Activated T-cell treated with anti-CD3 and anti-CD28 coated beads, Interleukin-2, amount 50 U/mL, for 72 hours (primary cell): ENCODE measurements around the gene LARP1B. TPM values are rescaled to one million over a fixed set of nuclear protein-coding genes. Genes with fewer than 3 reads are reported as not detected.
"Not testable (repeated sequence)": the region's sequence is repeated elsewhere in the genome, so short reads cannot be mapped to it uniquely, and the experiment has no call there.

ENCODE experiments used
- ATAC-seq, 2 donors: fragments of 150-1000 bp; cut with Tn5 transposase; replicated peaks in 1 of 2; 2 replicates each; pipeline ENCODE4 v1.10.0; 2021; ENCODE audit warnings: moderate library complexity in 2 of 2, mild to moderate bottlenecking in 1 of 2
- DNase-seq, 2 donors: peaks; one replicate each; pipeline ENCODE4 v3.0.0; 2021 to 2022; ENCODE audit warnings: mixed read lengths in 1 of 2
- H3K27ac Mint-ChIP-seq: one replicate; pipeline ENCODE4 v1.8.0; 2022; ENCODE audit warnings: mild to moderate bottlenecking, moderate library complexity, mixed read lengths
- H3K27me3 Mint-ChIP-seq: one replicate; pipeline ENCODE4 v1.8.0; 2022; ENCODE audit warnings: low read depth, mixed read lengths
- H3K36me3 Mint-ChIP-seq, 2 donors: one replicate each; pipeline ENCODE4 v1.8.0; 2022; ENCODE audit warnings: mixed read lengths in 2 of 2, mild to moderate bottlenecking in 1 of 2; ENCODE audit not compliant: insufficient read depth in 2 of 2
- H3K4me1 Mint-ChIP-seq: one replicate; pipeline ENCODE4 v1.8.0; 2022; ENCODE audit warnings: low read depth, mixed read lengths
- H3K4me3 Mint-ChIP-seq, 2 donors: one replicate each; pipeline ENCODE4 v1.8.0; 2022; ENCODE audit warnings: mild to moderate bottlenecking in 2 of 2, mixed read lengths in 2 of 2, moderate library complexity in 2 of 2
- H3K9me3 Mint-ChIP-seq, 2 donors: one replicate each; pipeline ENCODE4 v1.8.0; 2022; ENCODE audit warnings: mixed read lengths in 2 of 2
- total RNA-seq, 2 donors: library from RNA; stranded (reverse); gene quantifications; one replicate each; pipeline ENCODE4 v1.2.3, GENCODE V29; 2022

LARP1B gene
- total RNA-seq, 2 donors from 2014 or later: 25.0 to 26.7 TPM

GRCh38 chr4:128155231-128155855 lies 94.2 kb downstream of the LARP1B start:
- no peak for DNase-seq
- H3K27ac Mint-ChIP-seq: no peak overlapping the region
- H3K4me3 Mint-ChIP-seq: no peak overlapping the region
- H3K4me1 Mint-ChIP-seq: no peaks in the 10 kb centered on the region
- H3K27me3 Mint-ChIP-seq: no peaks in the 10 kb centered on the region
- peaks cover 2 to 4% of the 10 kb centered on the region in 2 donors for H3K9me3 Mint-ChIP-seq
- peaks cover 4 to 5% of the 10 kb centered on the region in 2 donors for H3K36me3 Mint-ChIP-seq
- ATAC-seq: no peak

GRCh38 chr4:128155874-128156456 lies 94.9 kb downstream of the LARP1B start:
- peaks cover 2 to 4% of the 10 kb centered on the region in 2 donors for H3K9me3 Mint-ChIP-seq

DNA sequence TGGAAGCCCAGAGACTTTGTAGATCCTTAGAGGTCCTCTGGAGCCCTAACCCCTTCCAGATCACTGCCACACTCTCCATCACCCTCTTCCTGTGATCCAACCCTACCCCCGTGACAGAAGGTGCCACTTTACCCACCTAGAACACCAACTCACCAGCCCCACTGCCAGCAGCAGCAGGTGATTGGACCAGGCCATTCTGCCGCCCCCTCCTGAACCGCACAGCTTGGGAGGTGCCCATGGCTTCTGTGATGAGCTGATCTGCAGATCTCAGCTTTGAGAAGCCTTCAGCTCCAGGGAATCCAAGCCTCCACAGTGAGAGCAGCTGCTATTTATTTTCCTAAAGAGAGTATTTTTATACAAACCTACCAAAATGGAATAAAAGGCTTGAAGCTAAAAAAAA lies 95.4 kb downstream of the LARP1B start:
- H3K9me3 Mint-ChIP-seq, H3K27ac Mint-ChIP-seq, H3K4me1 Mint-ChIP-seq, H3K4me3 Mint-ChIP-seq, H3K36me3 Mint-ChIP-seq, ATAC-seq, DNase-seq, H3K27me3 Mint-ChIP-seq: not testable (repeated sequence)

More at GRCh38 chr4:128155874-128156456, 94.9 kb downstream of the LARP1B start:
- Mint-ChIP-seq H3K27me3 (no peaks in the 10 kb centered on the region), H3K36me3 (peaks cover 4 to 5% of the 10 kb centered on the region in 2 donors), H3K4me1 (no peaks in the 10 kb centered on the region), H3K4me3 (no peak overlapping the region), H3K27ac (no peak overlapping the region)
- ATAC-seq (no peak), DNase-seq (no peak)

- no peak for DNase-seq
- no peak for ATAC-seq
- peaks cover 2 to 4% of the 10 kb centered on the region in 2 donors for H3K9me3 Mint-ChIP-seq
Observed at GRCh38 chr4:128158894-128159293, 97.8 kb downstream of the LARP1B start.

GRCh38 chr4:128159967-128160366 lies 98.9 kb downstream of the LARP1B start:
- H3K27ac Mint-ChIP-seq: no peak overlapping the region
- peaks cover 4 to 5% of the 10 kb centered on the region in 2 donors for H3K36me3 Mint-ChIP-seq
- no peak overlapping the region for H3K4me3 Mint-ChIP-seq
- H3K9me3 Mint-ChIP-seq: peaks cover 2 to 4% of the 10 kb centered on the region in 2 donors
- H3K27me3 Mint-ChIP-seq: no peaks in the 10 kb centered on the region
- H3K4me1 Mint-ChIP-seq: no peaks in the 10 kb centered on the region
- ATAC-seq (no peak), DNase-seq (no peak)

More at GRCh38 chr4:128158894-128159293, 97.8 kb downstream of the LARP1B start:
- Mint-ChIP-seq H3K4me1 (no peaks in the 10 kb centered on the region), H3K27ac (no peak overlapping the region), H3K36me3 (peaks cover 4 to 5% of the 10 kb centered on the region in 2 donors), H3K27me3 (no peaks in the 10 kb centered on the region), H3K4me3 (no peak overlapping the region)

DNA sequence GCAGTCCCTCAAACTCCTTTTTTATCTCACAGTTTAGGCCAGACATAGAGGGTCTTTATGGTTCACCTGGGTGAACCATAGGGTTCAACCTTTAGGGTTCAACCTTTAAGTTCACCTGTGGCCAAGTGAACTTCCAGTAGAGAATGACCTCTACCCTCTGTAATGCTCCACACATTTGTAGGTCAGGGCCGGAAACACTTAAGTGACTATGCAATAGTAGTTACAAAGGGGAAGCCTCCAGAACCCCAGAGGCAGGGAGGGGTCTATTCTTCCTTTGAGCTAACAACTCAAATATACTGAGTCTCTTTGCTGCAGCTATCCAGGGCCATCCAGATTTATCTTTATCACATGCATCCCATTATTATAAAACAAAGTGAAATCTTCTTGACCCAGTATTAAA lies 100.0 kb downstream of the LARP1B start:
- H3K36me3 Mint-ChIP-seq: peaks cover under 1 to 2% of the 10 kb centered on the region in 2 donors
- H3K27me3 Mint-ChIP-seq: no peaks in the 10 kb centered on the region
- DNase-seq (no peak), ATAC-seq (no peak)
- no peak overlapping the region for H3K27ac Mint-ChIP-seq
- H3K4me3 Mint-ChIP-seq: no peak overlapping the region
- no peaks in the 10 kb centered on the region for H3K4me1 Mint-ChIP-seq
- peaks cover 2% of the 10 kb centered on the region in 2 donors for H3K9me3 Mint-ChIP-seq

DNA sequence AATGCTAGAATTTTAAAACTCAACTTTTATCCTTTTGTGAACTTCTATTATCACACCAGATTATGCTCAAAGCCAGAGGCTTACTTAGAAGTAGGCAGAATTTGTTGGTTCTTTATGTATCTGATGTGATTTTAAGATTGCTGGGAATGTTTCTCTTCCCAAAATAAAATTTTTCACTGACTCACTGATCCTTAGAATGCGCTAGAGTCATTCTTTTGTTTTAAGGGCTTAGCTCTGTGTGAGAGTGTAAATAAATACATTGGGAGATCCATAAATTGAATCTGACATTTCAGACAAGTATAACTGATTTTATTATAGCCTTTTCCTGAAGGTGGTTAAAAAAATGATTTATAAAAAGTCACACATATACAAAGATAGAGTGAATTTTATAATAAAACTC lies 101.3 kb downstream of the LARP1B start:
- DNase-seq (no peak), ATAC-seq (no peak)
- H3K27me3 Mint-ChIP-seq: no peaks in the 10 kb centered on the region
- H3K27ac Mint-ChIP-seq: no peak overlapping the region
- no peaks in the 10 kb centered on the region for H3K36me3 Mint-ChIP-seq
- H3K9me3 Mint-ChIP-seq: no peaks in the 10 kb centered on the region
- no peaks in the 10 kb centered on the region for H3K4me1 Mint-ChIP-seq
- no peak overlapping the region for H3K4me3 Mint-ChIP-seq

GRCh38 chr4:128163177-128164117 lies 102.3 kb downstream of the LARP1B start:
- Mint-ChIP-seq H3K27me3 (no peaks in the 10 kb centered on the region), H3K36me3 (no peaks in the 10 kb centered on the region), H3K4me1 (no peaks in the 10 kb centered on the region), H3K9me3 (no peaks in the 10 kb centered on the region), H3K27ac (no peak overlapping the region), H3K4me3 (no peak overlapping the region)
- DNase-seq (no peak), ATAC-seq (no peak)

- no peak overlapping the region for H3K27ac Mint-ChIP-seq
- H3K36me3 Mint-ChIP-seq: peaks cover 0 to 1% of the 10 kb centered on the region in 2 donors
- DNase-seq: no peak
- H3K4me1 Mint-ChIP-seq: no peaks in the 10 kb centered on the region
- ATAC-seq: no peak
- no peaks in the 10 kb centered on the region for H3K9me3 Mint-ChIP-seq
- H3K4me3 Mint-ChIP-seq: no peak overlapping the region
- no peaks in the 10 kb centered on the region for H3K27me3 Mint-ChIP-seq
Observed at GRCh38 chr4:128166982-128167381, 105.9 kb downstream of the LARP1B start.

DNA sequence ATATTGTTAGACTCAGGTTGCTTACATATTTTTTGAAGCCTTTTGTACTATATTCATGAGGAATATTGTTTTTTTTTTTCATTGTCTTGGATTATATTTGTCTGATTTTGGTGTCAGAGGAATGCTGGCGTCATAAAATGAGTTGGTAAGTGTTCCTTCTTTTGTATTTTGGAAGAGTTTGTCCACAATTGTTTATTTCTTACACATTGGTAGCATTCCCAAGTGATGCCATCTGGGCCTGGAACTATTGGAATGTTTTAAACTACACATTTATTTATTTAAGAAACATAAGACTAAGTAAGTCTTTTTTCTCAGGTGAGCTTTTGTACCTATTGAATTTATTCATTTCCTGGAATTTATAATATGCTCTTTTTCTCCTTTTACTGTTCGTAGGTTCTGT lies 107.6 kb downstream of the LARP1B start:
- no peaks in the 10 kb centered on the region for H3K9me3 Mint-ChIP-seq
- DNase-seq (no peak), ATAC-seq (no peak)
- no peak overlapping the region for H3K27ac Mint-ChIP-seq
- H3K4me1 Mint-ChIP-seq: no peaks in the 10 kb centered on the region
- peaks cover 0 to 1% of the 10 kb centered on the region in 2 donors for H3K36me3 Mint-ChIP-seq
- H3K4me3 Mint-ChIP-seq: no peak overlapping the region
- H3K27me3 Mint-ChIP-seq: no peaks in the 10 kb centered on the region

DNA sequence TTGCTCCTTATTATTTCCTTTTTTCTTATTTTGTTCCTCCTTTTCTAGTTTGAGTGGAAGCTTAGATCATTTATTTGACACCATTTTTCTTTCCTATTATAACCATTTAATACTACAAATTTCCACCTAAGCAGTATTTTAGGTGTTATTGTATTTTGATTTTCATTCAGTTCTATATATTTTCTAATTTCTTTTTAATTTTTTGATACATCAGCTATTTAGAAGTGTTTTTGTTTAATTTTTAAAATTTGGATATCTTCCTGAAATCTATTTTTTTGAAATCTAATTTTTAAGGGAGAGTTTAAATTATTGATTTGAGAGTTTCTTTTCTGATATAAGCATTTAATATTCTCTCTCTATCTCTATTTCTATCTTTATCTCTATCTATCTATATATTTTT lies 108.1 kb downstream of the LARP1B start:
- peaks cover 0 to 1% of the 10 kb centered on the region in 2 donors for H3K36me3 Mint-ChIP-seq
- no peaks in the 10 kb centered on the region for H3K4me1 Mint-ChIP-seq
- no peak for ATAC-seq

DNA sequence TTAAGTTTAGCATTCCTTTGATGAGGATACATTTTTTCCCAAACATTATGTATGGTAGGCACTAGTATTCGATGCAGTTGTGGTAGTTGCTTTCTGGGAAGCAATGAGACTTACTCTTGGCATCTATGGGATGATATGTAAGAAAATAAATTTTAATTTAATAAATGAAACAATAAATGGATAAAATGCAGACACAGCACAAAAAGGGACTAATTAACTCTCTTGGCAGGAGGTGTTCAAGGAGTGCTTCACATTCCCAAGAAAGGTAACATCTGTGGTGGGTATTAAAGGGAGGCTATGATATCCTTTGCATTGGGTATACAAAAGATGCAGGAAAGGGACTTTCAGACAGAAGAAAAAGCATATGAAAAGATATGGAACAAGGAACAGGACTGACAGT lies 115.5 kb downstream of the LARP1B start:
- H3K9me3 Mint-ChIP-seq: no peaks in the 10 kb centered on the region
- no peak for ATAC-seq
- peaks cover 0 to 2% of the 10 kb centered on the region in 2 donors for H3K36me3 Mint-ChIP-seq
- no peak overlapping the region for H3K4me3 Mint-ChIP-seq
- H3K27me3 Mint-ChIP-seq: no peaks in the 10 kb centered on the region
- H3K4me1 Mint-ChIP-seq: peaks cover 13% of the 10 kb centered on the region
- no peak overlapping the region for H3K27ac Mint-ChIP-seq
- no peak for DNase-seq

More for the DNA sequence above, 108.1 kb downstream of the LARP1B start:
- no peaks in the 10 kb centered on the region for H3K9me3 Mint-ChIP-seq
- no peak overlapping the region for H3K4me3 Mint-ChIP-seq
- no peak overlapping the region for H3K27ac Mint-ChIP-seq
- DNase-seq: no peak
- H3K27me3 Mint-ChIP-seq: no peaks in the 10 kb centered on the region

DNA sequence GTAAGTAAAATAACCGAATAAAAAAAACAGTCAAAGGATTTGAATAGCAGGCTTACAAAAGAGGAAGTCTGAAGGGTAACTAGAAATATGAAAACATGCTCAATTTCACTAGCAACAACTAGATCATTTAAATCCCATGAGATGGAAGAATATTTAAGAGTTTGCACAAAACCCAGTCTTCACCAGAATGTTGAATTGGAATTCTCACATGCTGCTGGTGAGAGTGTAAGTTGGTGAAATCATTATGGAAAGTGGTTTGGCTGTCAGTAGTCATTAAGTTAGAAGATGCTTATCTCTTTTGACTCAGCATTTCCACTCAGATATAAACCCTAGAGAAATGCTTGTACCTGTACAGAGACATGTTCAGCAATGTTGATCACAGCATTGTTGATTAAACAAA lies 116.4 kb downstream of the LARP1B start:
- peak; percentile 50 to 75 for ATAC-seq
- peaks cover 0 to 2% of the 10 kb centered on the region in 2 donors for H3K36me3 Mint-ChIP-seq
- no peak for DNase-seq
- no peaks in the 10 kb centered on the region for H3K27me3 Mint-ChIP-seq
- H3K9me3 Mint-ChIP-seq: no peaks in the 10 kb centered on the region
- no peak overlapping the region for H3K4me3 Mint-ChIP-seq
- no peak overlapping the region for H3K27ac Mint-ChIP-seq
- peaks cover 13% of the 10 kb centered on the region for H3K4me1 Mint-ChIP-seq
